KMS-11 (cell line): ENCODE results near the gene IFFO2.
"Not testable (repeated sequence)": the region's sequence is repeated elsewhere in the genome, so short reads cannot be mapped to it uniquely, and the experiment has no call there.

Source experiments
- H2AFZ ChIP-seq: fragments of 200-600 bp; sonication (generic); 2 replicates; pipeline ENCODE4 v1.6.1; 2016; ENCODE audit warnings: antibody characterized with exemption, mixed run types, low read depth
- H3K27ac ChIP-seq: fragments of 200-600 bp; sonication (generic); 2 replicates; pipeline ENCODE4 v1.6.1; 2016; ENCODE audit warnings: mild to moderate bottlenecking, mixed run types
- H3K27me3 ChIP-seq: fragments of 200-600 bp; sonication (generic); 2 replicates; pipeline ENCODE4 v1.6.1; 2017; ENCODE audit warnings: mild to moderate bottlenecking, low read depth, mixed run types, moderate library complexity; ENCODE audit not compliant: insufficient read depth
- H3K36me3 ChIP-seq: fragments of 200-600 bp; sonication (generic); 2 replicates; pipeline ENCODE4 v1.6.1; 2017; ENCODE audit warnings: mild to moderate bottlenecking, mixed run types; ENCODE audit not compliant: insufficient read depth
- H3K4me1 ChIP-seq: fragments of 200-600 bp; sonication (generic); 2 replicates; pipeline ENCODE4 v1.6.1; 2016; ENCODE audit warnings: mild to moderate bottlenecking, low read depth, mixed run types; ENCODE audit not compliant: poor library complexity, severe bottlenecking
- H3K4me2 ChIP-seq: fragments of 200-600 bp; sonication (generic); 2 replicates; pipeline ENCODE4 v1.7.0; 2016; ENCODE audit warnings: mild to moderate bottlenecking, mixed run types
- H3K4me3 ChIP-seq: fragments of 200-600 bp; sonication (generic); IDR thresholded peaks from 2 replicates; pipeline ENCODE4 v1.6.1; 2017; ENCODE audit warnings: low read depth, low read length, mixed read lengths; ENCODE audit not compliant: insufficient read depth
- H3K79me2 ChIP-seq: fragments of 200-600 bp; sonication (generic); 2 replicates; pipeline ENCODE4 v1.6.1; 2016; ENCODE audit warnings: low read depth, mixed run types; ENCODE audit not compliant: insufficient read depth
- H3K9ac ChIP-seq: fragments of 200-600 bp; sonication (generic); 2 replicates; pipeline ENCODE4 v1.6.1; 2016; ENCODE audit warnings: mild to moderate bottlenecking, mixed run types
- H4K20me1 ChIP-seq: fragments of 200-600 bp; sonication (generic); 2 replicates; pipeline ENCODE4 v1.6.1; 2016; ENCODE audit warnings: mild to moderate bottlenecking, mixed run types; ENCODE audit not compliant: insufficient read depth
- CTCF ChIP-seq: fragments of 200-600 bp; sonication (generic); conservative IDR thresholded peaks from 2 replicates; pipeline ENCODE4 v1.6.1; 2017; ENCODE audit warnings: low read depth, mild to moderate bottlenecking, antibody characterized with exemption, low read length, moderate library complexity, mixed read lengths

The IFFO2 gene

DNA sequence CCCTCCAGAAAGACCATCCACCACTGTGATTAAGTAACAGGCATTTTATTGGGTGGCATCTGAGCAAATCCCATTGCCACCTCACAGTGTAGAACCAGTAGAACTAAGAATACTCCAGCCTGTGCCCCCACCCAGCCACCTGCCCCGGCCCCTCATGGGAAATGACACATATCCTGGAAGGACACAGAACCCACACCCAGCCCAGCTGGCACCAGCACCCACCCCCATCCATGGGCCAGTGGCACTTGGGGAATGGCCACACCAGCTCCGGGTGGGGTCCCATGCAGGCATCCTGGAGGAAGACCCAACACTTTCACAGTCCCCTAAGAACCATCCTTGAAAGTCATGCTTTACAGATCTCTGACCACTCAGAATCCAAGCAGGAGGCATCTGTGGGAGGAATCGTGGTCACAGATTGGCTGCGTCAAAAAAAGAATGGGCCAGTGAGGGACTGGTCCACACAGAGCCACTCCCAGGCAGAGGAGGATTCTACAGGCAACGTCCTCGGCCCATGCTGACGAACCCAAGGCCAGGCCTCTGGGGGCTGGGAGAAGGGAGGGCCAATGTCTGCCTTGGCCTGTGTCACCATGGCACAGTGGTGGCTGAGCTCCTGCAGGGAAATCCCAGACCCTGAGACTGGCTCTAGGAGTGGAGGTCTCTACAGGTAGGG lies 84.9 kb downstream of the IFFO2 start:
- H4K20me1 ChIP-seq: no peaks in the 10 kb centered on the region
- no peak overlapping the region for H3K4me3 ChIP-seq
- no peak overlapping the region for H3K9ac ChIP-seq
- no peak overlapping the region for H3K27ac ChIP-seq
- TF ChIP-seq CTCF: no peak
- H2AFZ ChIP-seq: no peak overlapping the region
- H3K27me3 ChIP-seq: peaks cover 25% of the 10 kb centered on the region; the same call in 1 of the 2 replicates
- H3K4me2 ChIP-seq: no peak overlapping the region
- no peaks in the 10 kb centered on the region for H3K36me3 ChIP-seq
- H3K4me1 ChIP-seq: no peaks in the 10 kb centered on the region
- H3K79me2 ChIP-seq: no peaks in the 10 kb centered on the region

DNA sequence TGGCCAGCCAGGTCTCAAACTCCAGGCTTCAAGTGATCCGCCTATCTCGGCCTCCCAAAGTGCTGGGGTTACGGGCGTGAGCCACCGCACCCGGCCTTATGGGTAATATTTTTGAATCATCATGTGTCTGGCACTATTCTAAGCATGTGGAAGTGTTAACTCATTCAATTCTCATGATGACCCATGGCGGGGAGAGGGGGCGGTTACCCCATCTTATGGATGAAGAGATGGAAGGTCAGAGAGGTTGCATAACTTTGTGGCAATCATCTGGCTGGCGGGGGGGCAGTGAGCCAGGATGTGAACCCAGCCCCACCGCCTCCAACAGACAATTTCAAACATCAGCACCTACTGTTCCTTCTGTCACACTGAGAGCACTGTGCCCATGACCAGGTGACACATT lies 85.5 kb downstream of the IFFO2 start:
- Histone ChIP-seq H3K9ac (no peak overlapping the region), H3K79me2 (no peaks in the 10 kb centered on the region), H4K20me1 (no peaks in the 10 kb centered on the region), H3K27me3 (peaks cover 30% of the 10 kb centered on the region; the same call in 1 of the 2 replicates), H3K4me1 (no peaks in the 10 kb centered on the region), H3K4me3 (no peak overlapping the region), H3K4me2 (no peak overlapping the region), H2AFZ (no peak overlapping the region), H3K36me3 (no peaks in the 10 kb centered on the region), H3K27ac (no peak overlapping the region)
- no peak for TF ChIP-seq CTCF

DNA sequence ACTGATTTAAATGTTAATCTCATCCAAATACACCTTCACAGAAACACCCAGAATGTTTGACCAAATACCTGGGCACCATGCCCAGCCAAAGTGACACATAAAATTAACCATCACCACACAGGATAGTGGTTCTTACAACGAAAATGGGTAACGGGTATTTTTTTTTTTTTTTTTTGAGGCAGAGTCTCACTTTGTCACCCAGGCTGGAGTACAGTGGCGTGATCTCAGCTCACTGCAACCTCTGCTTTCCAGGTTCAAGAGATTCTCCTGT lies 85.9 kb downstream of the IFFO2 start:
- not testable (repeated sequence) for H3K4me1 ChIP-seq, H3K27ac ChIP-seq, H3K79me2 ChIP-seq, H3K4me2 ChIP-seq, H2AFZ ChIP-seq, H3K36me3 ChIP-seq, H3K9ac ChIP-seq, H4K20me1 ChIP-seq, H3K4me3 ChIP-seq
- H3K27me3 ChIP-seq: peaks cover 33% of the 10 kb centered on the region; the same call in 1 of the 2 replicates

- H3K9ac ChIP-seq: no peak overlapping the region
- no peaks in the 10 kb centered on the region for H3K36me3 ChIP-seq
- H4K20me1 ChIP-seq: no peaks in the 10 kb centered on the region
- no peak overlapping the region for H3K4me2 ChIP-seq
- peaks cover 36% of the 10 kb centered on the region; the same call in 1 of the 2 replicates for H3K27me3 ChIP-seq
- no peak overlapping the region for H3K4me3 ChIP-seq
- no peaks in the 10 kb centered on the region for H3K4me1 ChIP-seq
- no peak for TF ChIP-seq CTCF
- H2AFZ ChIP-seq: no peak overlapping the region
- no peaks in the 10 kb centered on the region for H3K79me2 ChIP-seq
- H3K27ac ChIP-seq: no peak overlapping the region
Observed at GRCh38 chr1:18869847-18870594, 86.5 kb downstream of the IFFO2 start.
